ENCODE results near the gene TRIM2.

- TF ChIP-seq CTCF (IDR thresholded peaks at IDR 0.05; ENCODE audit: low read depth, low read length, poor library complexity, severe bottlenecking) (no peak), EZH2phosphoT487 (IDR thresholded peaks at IDR 0.05; ENCODE audit: borderline replicate concordance, low read length) (no peak)
These were observed 29.6 kb downstream of the TRIM2 start for GRCh38 chr4:153233761-153234371.

Data from DOHH2 (cell line).